Liver (tissue), 9 donors: ENCODE measurements around the gene NRG2. TPM values are rescaled to one million over a fixed set of nuclear protein-coding genes. Genes with fewer than 3 reads are reported as not detected.

Source experiments
- DNase-seq: peaks from one replicate; pipeline ENCODE4 v3.0.0-alpha.2; 2017; ENCODE audit warnings: low spot score
- H3K27ac ChIP-seq, 2 donors: one replicate each; pipeline ENCODE4 v1.7.0; 2013; ENCODE audit warnings: inconsistent platforms in 2 of 2, low read length in 2 of 2, control low read depth in 1 of 2, low read depth in 1 of 2, mild to moderate bottlenecking in 1 of 2
- H3K27me3 ChIP-seq, 4 donors: one replicate each; pipeline versions ENCODE4 v1.6.1 to v1.7.0; 2013; ENCODE audit warnings: low read length in 3 of 4, inconsistent platforms in 1 of 4, mild to moderate bottlenecking in 1 of 4, moderate library complexity in 1 of 4; ENCODE audit not compliant: control insufficient read depth in 4 of 4, insufficient read depth in 4 of 4
- H3K36me3 ChIP-seq, 4 donors: one replicate each; pipeline versions ENCODE4 v1.6.1 to v1.7.0; 2013; ENCODE audit warnings: low read length in 3 of 4, mild to moderate bottlenecking in 3 of 4, low read depth in 1 of 4, moderate library complexity in 1 of 4; ENCODE audit not compliant: control insufficient read depth in 4 of 4, insufficient read depth in 3 of 4
- H3K4me1 ChIP-seq, 4 donors: one replicate each; pipeline versions ENCODE4 v1.6.1 to v1.7.0; 2013; ENCODE audit warnings: low read length in 3 of 4, mild to moderate bottlenecking in 3 of 4, moderate library complexity in 1 of 4; ENCODE audit not compliant: control insufficient read depth in 4 of 4, insufficient read depth in 4 of 4
- H3K4me3 ChIP-seq, 3 donors: one replicate each; pipeline versions ENCODE4 v1.6.1 to v1.7.0; 2013; ENCODE audit warnings: low read length in 3 of 3, control low read depth in 1 of 3, low read depth in 1 of 3, mild to moderate bottlenecking in 1 of 3
- H3K9ac ChIP-seq, 2 donors: one replicate each; pipeline ENCODE4 v1.7.0; 2013; ENCODE audit warnings: low read length in 2 of 2, mild to moderate bottlenecking in 2 of 2, moderate library complexity in 2 of 2, control low read depth in 1 of 2, low read depth in 1 of 2
- H3K9me3 ChIP-seq, 4 donors: one replicate each; pipeline versions ENCODE4 v1.6.1 to v1.7.0; 2013; ENCODE audit warnings: low read length in 3 of 4; ENCODE audit not compliant: control insufficient read depth in 4 of 4
- ATF3 ChIP-seq: IDR thresholded peaks from 2 replicates; pipeline ENCODE4 v1.6.1; 2016; ENCODE audit warnings: antibody characterized with exemption
- CTCF ChIP-seq: fragments of 150-350 bp; IDR thresholded peaks from 2 replicates; pipeline ENCODE4 v1.5.1; 2017; ENCODE audit warnings: improper control_type of control experiment, low read depth, low read length; ENCODE audit not compliant: missing input control
- EGR1 ChIP-seq, 2 donors: IDR thresholded peaks; 2 replicates each; pipeline ENCODE4 v1.6.1; 2016 to 2018; ENCODE audit warnings: antibody characterized with exemption in 2 of 2, low read depth in 2 of 2
- FOXA1 ChIP-seq: IDR thresholded peaks from 2 replicates; pipeline ENCODE4 v1.6.1; 2016; ENCODE audit warnings: antibody characterized with exemption
- FOXA2 ChIP-seq: IDR thresholded peaks from 2 replicates; pipeline ENCODE4 v1.6.1; 2016; ENCODE audit warnings: antibody characterized with exemption
- GABPA ChIP-seq, 2 donors: IDR thresholded peaks in 1 of 2; conservative IDR thresholded peaks in 1 of 2; 2 replicates each; pipeline ENCODE4 v1.6.1; 2016; ENCODE audit warnings: antibody characterized with exemption in 2 of 2, mild to moderate bottlenecking in 1 of 2, moderate library complexity in 1 of 2
- HNF4A ChIP-seq, 2 donors: conservative IDR thresholded peaks; 2 replicates each; pipeline ENCODE4 v1.6.1; 2016; ENCODE audit warnings: antibody characterized with exemption in 2 of 2, mild to moderate bottlenecking in 2 of 2
- HNF4G ChIP-seq: IDR thresholded peaks from 2 replicates; pipeline ENCODE4 v1.6.1; 2016; ENCODE audit warnings: antibody characterized with exemption
- JUND ChIP-seq, 2 donors: IDR thresholded peaks; 2 replicates each; pipeline ENCODE4 v1.6.1; 2016; ENCODE audit warnings: antibody characterized with exemption in 2 of 2
- MAX ChIP-seq: IDR thresholded peaks from 2 replicates; pipeline ENCODE4 v1.6.1; 2016; ENCODE audit warnings: antibody characterized with exemption
- NR2F2 ChIP-seq: IDR thresholded peaks from 2 replicates; pipeline ENCODE4 v1.6.1; 2016; ENCODE audit warnings: antibody characterized with exemption
- RAD21 ChIP-seq, 2 donors: IDR thresholded peaks; 2 replicates each; pipeline ENCODE4 v1.6.1; 2016; ENCODE audit warnings: antibody characterized with exemption in 2 of 2, mild to moderate bottlenecking in 2 of 2
- REST ChIP-seq: IDR thresholded peaks from 2 replicates; pipeline ENCODE4 v1.6.1; 2016; ENCODE audit warnings: antibody characterized with exemption, mild to moderate bottlenecking
- RXRA ChIP-seq, 2 donors: IDR thresholded peaks; 2 replicates each; pipeline ENCODE4 v1.6.1; 2017 to 2018; ENCODE audit warnings: antibody characterized with exemption in 2 of 2, mild to moderate bottlenecking in 1 of 2
- SP1 ChIP-seq: IDR thresholded peaks from 2 replicates; pipeline ENCODE4 v1.6.1; 2018; ENCODE audit warnings: antibody characterized with exemption, mild to moderate bottlenecking
- TAF1 ChIP-seq: conservative IDR thresholded peaks from 2 replicates; pipeline ENCODE4 v1.6.1; 2016; ENCODE audit warnings: antibody characterized with exemption, mild to moderate bottlenecking
- YY1 ChIP-seq: IDR thresholded peaks from 2 replicates; pipeline ENCODE4 v1.6.1; 2016; ENCODE audit warnings: antibody characterized with exemption, mild to moderate bottlenecking
- ZBTB33 ChIP-seq: IDR thresholded peaks from 2 replicates; pipeline ENCODE4 v1.6.1; 2016; ENCODE audit warnings: antibody characterized with exemption
- WGBS: extraction: QIAGEN DNeasy Blood & Tissue Kit; methylation state at CpG from one replicate; pipeline ENCODE4 v1.1.7; 2013; 5-methylcytosine and 5-hydroxymethylcytosine counted together
- polyA plus RNA-seq, 2 donors: library from polyadenylated mRNA; stranded (reverse) in 1 of 2; unstranded in 1 of 2; fragments of 200-250 nt in 1 of 2; fragments of >200 nt in 1 of 2; fragmentation: Nextera tagmentation in 1 of 2; extraction: Ambion mirVana in 1 of 2; gene quantifications; one replicate each; pipeline versions ENCODE4 v1.2.1 to v1.2.3, GENCODE V29; 2013 to 2015
- total RNA-seq, 2 donors: library from RNA; depleted of rRNA; stranded (reverse); fragments of >200 nt; gene quantifications; one replicate each; pipeline ENCODE4 v1.2.3, GENCODE V29; 2014
- donor health status: healthy.
- donor health status: healthy.
- donor health status: healthy.
- donor health status: healthy.
- donor health status: healthy.

Gene NRG2
- total and polyA plus RNA-seq, 4 donors = 0.07 to 0.08 TPM; not detected in 2

GRCh38 chr5:139839232-139839815 is 203.8 kb downstream of the NRG2 start:
- no peak overlapping the region for H3K4me3 ChIP-seq
- no peak overlapping the region for H3K9ac ChIP-seq
- no peaks in the 10 kb centered on the region for H3K4me1 ChIP-seq
- no peaks in the 10 kb centered on the region for H3K9me3 ChIP-seq
- 94% methylated on average over 16 of the region's 16 CpGs for WGBS
- TF ChIP-seq JUND (IDR thresholded peaks at IDR 0.05) (no peak), NR2F2 (no peak), CTCF (no peak), HNF4G (no peak), YY1 (no peak), HNF4A (conservative IDR thresholded peaks at IDR 0.05) (no peak), ZBTB33 (no peak), EGR1 (IDR thresholded peaks at IDR 0.05; ENCODE audit: low read depth in 2 of 2) (no peak), TAF1 (no peak)
- no peaks in the 10 kb centered on the region for H3K36me3 ChIP-seq
- H3K27ac ChIP-seq = no peak overlapping the region
- no peaks in the 10 kb centered on the region for H3K27me3 ChIP-seq
- DNase-seq = no peak

- DNase-seq = no peak
- no peak overlapping the region for H3K27ac ChIP-seq
- 90% methylated on average over 12 of the region's 12 CpGs for WGBS
- H3K9ac ChIP-seq = no peak overlapping the region
- no peak overlapping the region for H3K4me3 ChIP-seq
- H3K27me3 ChIP-seq = no peaks in the 10 kb centered on the region
- H3K36me3 ChIP-seq = no peaks in the 10 kb centered on the region
- no peaks in the 10 kb centered on the region for H3K9me3 ChIP-seq
- no peaks in the 10 kb centered on the region for H3K4me1 ChIP-seq
- no peak for TF ChIP-seq EGR1 (IDR thresholded peaks at IDR 0.05; ENCODE audit: low read depth in 2 of 2)
- no peak for TF ChIP-seq ZBTB33
- TF ChIP-seq ATF3 = no peak
- no peak for TF ChIP-seq YY1
- no peak for TF ChIP-seq NR2F2
- TF ChIP-seq GABPA (IDR thresholded peaks at IDR 0.05 in 1 of 2, conservative IDR thresholded peaks at IDR 0.05 in 1 of 2) = no peak
- no peak for TF ChIP-seq CTCF
- TF ChIP-seq RAD21 (IDR thresholded peaks at IDR 0.05) = no peak
- no peak for TF ChIP-seq FOXA1
- no peak for TF ChIP-seq TAF1
- no peak for TF ChIP-seq JUND (IDR thresholded peaks at IDR 0.05)
- TF ChIP-seq FOXA2 = no peak
- TF ChIP-seq RXRA (IDR thresholded peaks at IDR 0.05) = no peak
- TF ChIP-seq MAX = no peak
- no peak for TF ChIP-seq SP1
- TF ChIP-seq REST = no peak
- TF ChIP-seq HNF4G = no peak
- TF ChIP-seq HNF4A (conservative IDR thresholded peaks at IDR 0.05) = no peak
Observed at GRCh38 chr5:139838381-139839197, 204.5 kb downstream of the NRG2 start.
